ENCODE results near the gene CA11. TPM values are rescaled to one million over a fixed set of nuclear protein-coding genes. Genes with fewer than 3 reads are reported as not detected.

CA11 gene
- total RNA-seq, 1 donor from 2014 or later: 3.7 TPM

DNA sequence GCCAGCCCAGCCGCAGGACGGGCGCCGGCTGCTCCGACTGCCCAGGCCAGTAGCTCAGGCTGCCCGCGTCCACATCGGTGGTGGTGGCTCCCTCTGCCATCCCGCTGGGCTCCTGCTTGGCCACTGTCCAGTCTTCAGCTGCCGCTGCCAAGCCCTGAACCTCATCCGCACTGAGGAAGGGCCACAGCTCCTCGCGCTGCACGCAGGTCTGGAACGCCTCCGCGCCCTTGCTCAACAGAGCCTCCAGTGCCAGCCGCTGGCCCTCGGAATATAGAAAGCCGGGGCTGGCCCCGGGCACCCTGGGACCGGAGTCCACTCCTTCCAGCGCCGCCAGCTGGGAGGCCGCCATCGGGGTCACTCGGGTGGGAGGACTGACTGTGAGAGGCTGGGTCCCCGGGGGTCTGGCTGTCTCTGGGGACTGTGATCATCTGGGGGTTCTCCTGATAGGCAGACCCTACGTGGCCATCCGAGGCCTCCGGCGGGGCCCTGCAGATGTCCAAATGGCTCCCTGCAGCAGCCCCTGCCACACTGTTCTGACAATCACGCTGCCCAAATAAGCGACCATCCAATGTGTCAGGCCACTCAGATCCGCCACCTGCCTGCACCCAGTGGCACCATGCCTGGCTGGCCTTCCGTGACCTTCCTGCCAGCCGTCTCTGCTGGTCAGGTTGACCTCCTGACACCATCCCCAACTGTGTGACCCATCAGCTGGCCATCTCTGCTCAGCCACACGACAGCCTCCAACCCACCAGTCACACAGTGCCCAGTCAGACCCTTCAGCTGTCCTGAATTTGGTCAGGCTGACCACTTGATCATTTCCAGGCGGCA is 32.7 kb downstream of the CA11 start:
- no peak for DNase-seq

GRCh38 chr19:48611872-48612271 is 34.1 kb downstream of the CA11 start:
- no peak for DNase-seq

DNA sequence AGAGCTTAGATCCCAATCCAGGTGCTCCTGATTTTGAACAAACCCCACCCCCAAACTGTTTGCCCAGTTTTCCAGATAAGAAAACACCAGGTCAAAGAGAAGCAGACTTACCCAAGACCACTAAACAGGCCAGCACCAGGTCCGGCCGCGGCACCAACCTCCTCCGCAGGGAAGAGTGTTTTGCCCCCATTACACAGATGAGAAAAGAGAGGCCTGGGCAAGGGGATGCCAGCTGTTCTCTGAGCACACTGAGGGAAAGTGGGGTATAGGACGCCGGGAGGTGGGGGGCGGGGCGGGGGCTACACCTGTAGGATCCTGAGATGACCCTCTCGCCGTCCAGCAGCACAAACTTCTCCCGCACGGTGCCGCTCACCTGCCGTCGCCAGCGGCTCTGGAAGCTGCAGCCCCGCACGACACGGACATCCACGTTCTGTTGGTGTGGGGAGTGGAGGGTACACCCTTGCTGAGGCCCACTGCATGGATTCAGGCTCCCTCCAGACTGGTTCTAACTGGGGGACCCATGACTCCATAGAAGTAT is 36.3 kb downstream of the CA11 start:
- no peak for DNase-seq

DNA sequence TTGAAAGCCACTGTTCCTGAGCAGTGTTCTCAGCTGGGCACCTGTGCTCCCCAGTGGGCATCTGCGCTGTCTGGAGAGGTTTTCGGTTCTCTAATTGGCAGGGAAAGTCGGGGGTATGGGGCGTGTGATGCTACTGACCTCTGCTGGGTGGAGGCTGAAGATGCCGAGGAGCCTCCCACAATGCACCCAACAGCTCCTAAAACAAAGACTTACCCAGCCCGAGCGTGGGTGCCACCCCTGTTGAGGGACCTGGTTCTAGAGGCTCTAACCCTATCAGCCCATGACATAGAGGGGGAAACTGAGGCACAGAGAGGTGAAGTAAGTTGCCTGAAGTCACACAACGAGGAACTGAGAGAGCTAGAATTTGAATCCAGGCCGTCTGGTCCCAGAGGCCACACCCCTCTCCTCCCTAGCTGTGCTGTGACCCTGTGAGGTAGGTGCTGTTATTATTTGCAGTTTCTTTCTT is 37.2 kb downstream of the CA11 start:
- DNase-seq: peak; percentile 53

DNA sequence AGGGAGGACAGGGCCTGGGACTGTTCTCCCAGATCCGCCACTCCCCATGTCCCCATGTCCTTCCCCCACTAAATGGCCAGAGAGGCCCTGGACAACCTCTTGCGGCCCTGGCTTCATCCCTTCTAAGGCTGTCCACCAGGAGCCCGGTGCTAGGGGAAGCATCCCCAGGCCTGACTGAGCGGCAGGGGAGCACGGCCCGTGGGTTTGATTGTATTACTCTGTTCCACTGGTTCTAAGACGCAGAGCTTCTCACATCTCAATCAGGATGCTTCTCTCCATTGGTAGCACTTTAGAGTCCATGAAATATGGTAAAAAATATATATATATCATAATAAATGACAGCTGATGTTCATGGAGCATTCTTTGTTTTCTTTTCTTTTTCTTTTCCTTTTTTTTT is 38.6 kb downstream of the CA11 start:
- DNase-seq: no peak

DNA sequence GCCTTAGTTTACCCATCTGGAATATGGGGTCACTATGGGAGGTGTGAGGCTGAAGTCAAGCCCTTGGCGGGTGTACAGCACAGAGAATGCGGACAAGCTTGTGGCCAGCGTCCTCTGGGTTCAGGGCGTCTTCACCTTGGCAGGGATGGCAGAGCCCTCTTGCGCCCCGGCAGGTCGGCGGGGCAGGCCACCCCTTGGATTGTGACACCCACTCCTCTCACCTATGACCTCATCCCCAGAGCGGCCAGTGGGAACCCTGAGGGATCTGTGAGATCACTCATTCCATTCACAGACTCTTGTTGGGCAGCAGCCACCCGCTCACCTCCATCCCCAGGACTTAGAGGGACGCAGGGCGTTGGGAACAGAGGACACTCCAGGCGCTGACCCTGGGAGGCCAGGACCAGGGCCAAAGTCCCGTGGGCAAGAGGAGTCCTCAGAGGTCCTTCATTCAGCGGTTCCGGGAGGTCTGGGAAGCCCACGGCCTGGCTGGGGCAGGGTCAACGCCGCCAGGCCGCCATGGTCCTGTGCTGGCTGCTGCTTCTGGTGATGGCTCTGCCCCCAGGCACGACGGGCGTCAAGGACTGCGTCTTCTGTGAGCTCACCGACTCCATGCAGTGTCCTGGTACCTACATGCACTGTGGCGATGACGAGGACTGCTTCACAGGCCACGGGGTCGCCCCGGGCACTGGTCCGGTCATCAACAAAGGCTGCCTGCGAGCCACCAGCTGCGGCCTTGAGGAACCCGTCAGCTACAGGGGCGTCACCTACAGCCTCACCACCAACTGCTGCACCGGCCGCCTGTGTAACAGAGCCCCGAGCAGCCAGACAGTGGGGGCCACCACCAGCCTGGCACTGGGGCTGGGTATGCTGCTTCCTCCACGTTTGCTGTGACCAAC is 39.3 kb downstream of the CA11 start, which contains the start of gene SPACA4:
Gene SPACA4 (plus strand): TSS at position 280 of the 896 bp plus-strand sequence. CDS start 237 bp downstream, at position 517.
- DNase-seq: no peak

DNA sequence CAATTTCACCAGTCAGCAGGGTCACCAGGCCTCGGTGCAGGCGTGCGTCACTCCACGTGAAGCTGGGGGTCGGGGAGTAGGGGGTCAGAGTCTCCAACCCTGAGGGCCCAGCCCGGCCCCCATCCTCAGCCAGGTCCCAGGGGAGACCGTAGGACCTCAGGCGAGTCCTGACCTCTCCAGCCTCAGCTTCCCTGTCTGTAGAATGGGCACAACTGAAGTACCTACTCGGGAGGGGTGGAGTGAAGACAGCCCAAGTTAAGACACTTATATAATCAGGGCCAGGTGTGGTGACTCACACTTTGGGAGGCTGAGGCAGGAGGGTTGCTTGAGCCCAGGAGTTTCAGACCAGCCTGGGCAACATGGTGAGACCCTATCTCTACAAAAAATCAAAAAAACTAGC is 42.1 kb downstream of the CA11 start:
- DNase-seq: no peak

DNA sequence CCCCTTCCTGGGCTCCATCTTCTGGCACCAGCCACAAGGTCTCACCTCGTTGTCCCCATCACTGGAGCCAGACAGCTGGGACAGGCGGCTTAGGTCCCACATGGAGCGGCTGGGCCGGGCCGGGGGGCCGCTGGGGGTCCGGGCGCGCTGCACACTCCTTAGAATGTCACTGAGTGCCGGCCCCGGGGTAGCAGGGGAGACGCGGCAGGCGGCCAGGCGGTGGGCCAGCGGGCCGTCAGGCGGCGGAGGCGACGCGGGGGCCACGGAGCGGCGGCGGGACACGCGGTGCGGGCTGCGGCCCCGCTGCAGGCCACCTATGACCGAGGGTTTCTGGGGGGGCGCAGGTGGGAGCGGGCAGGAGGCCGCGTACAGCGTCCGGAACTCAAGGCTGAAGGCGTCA is 42.5 kb downstream of the CA11 start:
- no peak for DNase-seq

- DNase-seq: no peak
These were observed 43.0 kb downstream of the CA11 start for GRCh38 chr19:48603001-48603400.

DNA sequence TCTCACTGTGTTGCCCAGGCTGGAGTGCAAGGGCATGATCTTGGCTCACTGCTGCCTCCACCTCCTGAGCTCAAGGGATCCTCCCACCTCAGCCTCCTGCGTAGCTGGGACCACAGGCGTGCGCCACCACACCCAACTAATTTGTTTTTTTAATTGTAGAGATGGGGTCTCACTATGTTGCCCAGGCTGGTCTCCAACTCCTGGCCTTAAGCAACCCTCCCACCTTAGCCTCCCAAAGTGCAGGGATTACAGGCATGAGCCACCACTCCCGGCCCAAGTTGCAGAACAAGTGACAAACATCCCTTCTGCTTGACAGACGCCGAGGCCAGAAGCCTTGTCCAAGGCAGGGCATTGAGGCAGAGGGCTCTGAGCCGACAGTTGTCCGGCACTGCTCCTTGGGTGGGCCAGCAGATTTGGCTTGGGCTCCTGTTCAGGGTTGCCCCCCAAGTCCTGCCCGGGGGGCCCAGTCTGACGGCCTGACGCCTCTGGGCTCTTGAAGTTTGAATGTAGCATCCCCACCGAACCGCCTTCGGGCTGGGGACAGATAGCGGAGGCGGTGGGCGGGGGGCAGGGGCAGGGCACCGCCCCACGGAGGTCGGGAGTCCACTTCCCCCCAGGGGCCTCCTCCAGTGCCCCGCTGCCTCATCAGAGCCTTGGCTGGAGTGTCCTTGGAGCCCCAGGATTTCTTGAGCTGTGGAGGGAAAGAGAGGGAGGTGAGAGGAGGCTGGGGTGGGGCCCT is 45.1 kb downstream of the CA11 start:
- DNase-seq: no peak

DNA sequence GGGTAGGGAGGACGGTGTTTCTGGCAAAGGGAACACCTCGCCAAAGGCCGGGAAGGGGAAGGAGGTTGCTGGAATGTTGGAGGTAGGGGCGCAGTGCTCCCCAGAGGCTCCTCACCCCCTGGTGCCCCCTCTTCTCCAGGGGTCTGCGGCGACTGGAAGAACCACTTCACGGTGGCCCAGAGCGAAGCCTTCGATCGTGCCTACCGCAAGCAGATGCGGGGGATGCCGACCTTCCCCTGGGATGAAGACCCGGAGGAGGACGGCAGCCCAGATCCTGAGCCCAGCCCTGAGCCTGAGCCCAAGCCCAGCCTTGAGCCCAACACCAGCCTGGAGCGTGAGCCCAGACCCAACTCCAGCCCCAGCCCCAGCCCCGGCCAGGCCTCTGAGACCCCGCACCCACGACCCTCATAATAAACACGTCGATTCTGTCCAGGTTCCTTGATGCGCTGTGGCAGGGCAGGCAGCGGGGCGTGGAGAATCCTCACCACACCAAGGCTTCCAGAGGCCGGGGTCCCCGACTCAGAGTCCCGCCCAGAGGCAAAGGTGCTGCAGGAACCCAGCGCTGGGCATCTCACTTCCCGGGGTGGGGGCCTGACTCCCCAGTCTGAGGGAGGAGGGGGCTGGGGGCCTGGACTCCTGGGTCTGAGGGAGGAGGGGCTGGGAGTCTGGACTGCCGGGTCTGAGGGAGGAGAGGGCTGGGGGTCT is 46.8 kb downstream of the CA11 start:
- DNase-seq: no peak

- DNase-seq: no peak
These were observed 49.1 kb downstream of the CA11 start for GRCh38 chr19:48596679-48597465.

- no peak for DNase-seq
These were observed 49.8 kb downstream of the CA11 start for GRCh38 chr19:48596237-48596636.

GRCh38 chr19:48595833-48596232 is 50.2 kb downstream of the CA11 start:
- no peak for DNase-seq

DNA sequence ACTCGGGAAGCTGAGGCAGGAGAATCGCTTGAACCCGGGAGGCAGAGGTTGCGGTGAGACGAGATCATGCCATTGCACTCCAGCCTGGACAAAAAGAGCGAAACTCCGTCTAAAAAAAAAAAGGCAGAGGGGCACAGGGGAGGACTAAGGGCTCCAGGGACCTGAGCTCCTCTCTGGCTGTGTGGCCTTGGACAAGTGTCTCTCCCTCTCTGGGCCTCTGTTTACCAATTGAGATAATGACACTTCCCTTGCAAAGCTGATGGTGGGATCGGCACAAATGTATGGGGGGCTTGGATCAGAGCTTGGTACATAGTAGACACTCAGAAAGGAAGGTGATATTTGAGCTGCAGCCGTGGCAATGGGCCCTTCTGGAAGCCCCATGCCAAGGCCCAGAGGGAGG is 50.8 kb downstream of the CA11 start:
- no peak for DNase-seq

DNA sequence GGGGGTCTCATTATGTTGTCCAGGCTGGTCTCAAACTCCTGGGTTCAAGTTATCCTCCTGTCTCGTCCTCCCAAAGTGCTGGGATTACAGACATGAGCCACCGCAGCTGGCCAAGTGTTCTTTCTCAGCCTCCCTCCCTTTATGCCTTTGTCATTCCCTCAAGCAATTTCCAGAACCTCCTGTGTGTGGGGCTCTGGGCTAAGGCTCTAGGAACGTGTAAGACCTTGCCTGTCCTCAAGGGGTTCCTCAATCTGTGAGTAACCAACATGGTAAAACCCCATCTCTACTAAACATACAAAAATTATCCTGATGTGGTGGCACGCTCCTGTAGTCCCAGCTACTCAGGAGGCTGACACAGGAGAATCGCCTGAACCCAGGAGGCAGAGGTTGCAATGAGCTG is 55.0 kb downstream of the CA11 start:
- no peak for DNase-seq

- peak; percentile 92 for DNase-seq
These were observed 57.2 kb downstream of the CA11 start for GRCh38 chr19:48588670-48589401.

Measured in tongue (tissue), 2 donors.